Nephron (organoid): ENCODE results near the gene ATP6V0E2.

Experiments used
- H3K27ac Mint-ChIP-seq, 3 experiments: 2 replicates each; pipeline ENCODE4 v1.8.0; 2020; ENCODE audit warnings: mixed read lengths in 3 of 3, mild to moderate bottlenecking in 2 of 3, moderate library complexity in 1 of 3
- H3K27me3 Mint-ChIP-seq: 2 replicates; pipeline ENCODE4 v1.8.0; 2021; ENCODE audit warnings: low read depth, mild to moderate bottlenecking, moderate library complexity, mixed read lengths
- H3K36me3 Mint-ChIP-seq: 2 replicates; pipeline ENCODE4 v1.8.0; 2020; ENCODE audit warnings: low read depth, mixed read lengths
- H3K4me1 Mint-ChIP-seq: 2 replicates; pipeline ENCODE4 v1.8.0; 2020; ENCODE audit warnings: mixed read lengths
- H3K4me3 Mint-ChIP-seq, 3 experiments: 2 replicates each; pipeline ENCODE4 v1.8.0; 2020; ENCODE audit warnings: mild to moderate bottlenecking in 3 of 3, mixed read lengths in 3 of 3, moderate library complexity in 2 of 3
- H3K9me3 Mint-ChIP-seq: 2 replicates; pipeline ENCODE4 v1.8.0; 2020; ENCODE audit warnings: mixed read lengths
- TF ChIP-seq, protein P1 (sequence below), 3 experiments: fragments of 200-600 bp; sonication (generic); IDR thresholded peaks; one replicate each; pipeline ENCODE4 v1.5.0; 2021; ENCODE audit warnings: antibody characterized with exemption in 3 of 3; ENCODE audit not compliant: unreplicated experiment in 3 of 3

Gene ATP6V0E2

DNA sequence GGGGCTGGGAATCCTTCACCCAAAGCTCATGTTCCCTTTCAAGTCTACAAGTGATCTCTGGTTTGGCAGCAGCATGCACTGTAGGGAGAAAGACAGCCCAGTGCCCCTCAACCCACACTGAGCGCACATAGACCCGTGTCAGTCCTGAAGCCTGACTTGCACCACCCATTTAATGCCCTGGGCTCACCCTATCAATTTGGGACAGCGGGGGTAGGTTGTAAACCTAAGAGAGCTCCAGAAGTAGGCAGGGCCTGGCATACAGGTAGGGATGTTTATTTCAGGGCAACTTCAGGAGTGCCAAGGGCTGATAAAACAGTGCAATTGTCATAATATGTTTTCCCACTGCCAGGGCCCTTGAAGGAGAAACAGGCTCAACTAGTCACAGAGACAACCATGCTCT is 3.5 kb upstream of the ATP6V0E2 start:
- TF ChIP-seq, protein P1, sequence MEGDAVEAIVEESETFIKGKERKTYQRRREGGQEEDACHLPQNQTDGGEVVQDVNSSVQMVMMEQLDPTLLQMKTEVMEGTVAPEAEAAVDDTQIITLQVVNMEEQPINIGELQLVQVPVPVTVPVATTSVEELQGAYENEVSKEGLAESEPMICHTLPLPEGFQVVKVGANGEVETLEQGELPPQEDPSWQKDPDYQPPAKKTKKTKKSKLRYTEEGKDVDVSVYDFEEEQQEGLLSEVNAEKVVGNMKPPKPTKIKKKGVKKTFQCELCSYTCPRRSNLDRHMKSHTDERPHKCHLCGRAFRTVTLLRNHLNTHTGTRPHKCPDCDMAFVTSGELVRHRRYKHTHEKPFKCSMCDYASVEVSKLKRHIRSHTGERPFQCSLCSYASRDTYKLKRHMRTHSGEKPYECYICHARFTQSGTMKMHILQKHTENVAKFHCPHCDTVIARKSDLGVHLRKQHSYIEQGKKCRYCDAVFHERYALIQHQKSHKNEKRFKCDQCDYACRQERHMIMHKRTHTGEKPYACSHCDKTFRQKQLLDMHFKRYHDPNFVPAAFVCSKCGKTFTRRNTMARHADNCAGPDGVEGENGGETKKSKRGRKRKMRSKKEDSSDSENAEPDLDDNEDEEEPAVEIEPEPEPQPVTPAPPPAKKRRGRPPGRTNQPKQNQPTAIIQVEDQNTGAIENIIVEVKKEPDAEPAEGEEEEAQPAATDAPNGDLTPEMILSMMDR (IDR thresholded peaks at IDR 0.05; ENCODE audit: unreplicated experiment in 3 of 3) = no peak
- H3K27ac Mint-ChIP-seq = no peak overlapping the region
- H3K27me3 Mint-ChIP-seq = peaks cover under 1% of the 10 kb centered on the region
- no peaks in the 10 kb centered on the region for H3K9me3 Mint-ChIP-seq
- peaks cover 24% of the 10 kb centered on the region for H3K4me1 Mint-ChIP-seq
- H3K36me3 Mint-ChIP-seq = no peaks in the 10 kb centered on the region
- H3K4me3 Mint-ChIP-seq = peak overlapping the region in 1 of 3 experiments; percentile 14

DNA sequence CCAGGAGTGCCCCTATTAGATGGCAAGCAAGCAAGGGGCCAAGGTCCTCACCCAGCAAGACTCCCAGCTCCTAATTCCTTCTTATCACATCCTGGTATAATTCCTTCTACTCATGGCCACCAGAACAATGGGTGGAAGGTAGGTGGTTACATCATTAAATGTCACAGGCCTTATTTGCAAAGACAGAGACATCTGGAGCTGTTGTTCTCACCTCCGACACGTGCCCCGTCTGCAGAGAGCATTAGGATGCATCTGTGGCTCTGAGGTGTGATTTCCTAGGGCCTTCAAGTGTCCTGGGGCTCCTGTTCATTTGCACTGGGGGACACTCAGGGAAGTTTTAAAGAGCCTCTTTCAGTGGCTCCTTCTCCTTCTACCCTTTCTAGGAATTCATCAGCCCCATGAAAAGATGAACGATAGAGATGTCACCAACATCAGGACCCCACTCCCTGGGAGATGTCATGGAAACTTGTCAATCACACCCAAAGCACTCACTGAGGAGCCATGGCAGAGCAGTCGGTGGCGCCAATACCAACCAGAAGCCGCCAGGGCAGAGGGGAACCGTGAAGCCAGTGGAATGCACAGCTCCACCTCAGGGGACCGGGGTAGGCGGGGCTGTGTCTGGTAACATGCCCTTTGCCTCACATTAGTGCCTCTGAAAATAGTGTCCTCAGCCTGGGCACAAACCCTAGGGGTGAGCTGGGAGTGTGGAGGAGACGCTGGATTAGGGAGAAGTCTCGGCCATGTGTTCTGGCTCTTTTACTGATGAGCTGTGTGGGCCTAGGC is 2.9 kb upstream of the ATP6V0E2 start:
- H3K27ac Mint-ChIP-seq = no peak overlapping the region
- TF ChIP-seq, protein P1 (IDR thresholded peaks at IDR 0.05; ENCODE audit: unreplicated experiment in 3 of 3) = no peak
- H3K4me1 Mint-ChIP-seq = peaks cover 29% of the 10 kb centered on the region
- H3K27me3 Mint-ChIP-seq = peaks cover 7% of the 10 kb centered on the region
- no peaks in the 10 kb centered on the region for H3K36me3 Mint-ChIP-seq
- H3K4me3 Mint-ChIP-seq = peak overlapping the region in 1 of 3 experiments; percentile 6
- no peaks in the 10 kb centered on the region for H3K9me3 Mint-ChIP-seq

DNA sequence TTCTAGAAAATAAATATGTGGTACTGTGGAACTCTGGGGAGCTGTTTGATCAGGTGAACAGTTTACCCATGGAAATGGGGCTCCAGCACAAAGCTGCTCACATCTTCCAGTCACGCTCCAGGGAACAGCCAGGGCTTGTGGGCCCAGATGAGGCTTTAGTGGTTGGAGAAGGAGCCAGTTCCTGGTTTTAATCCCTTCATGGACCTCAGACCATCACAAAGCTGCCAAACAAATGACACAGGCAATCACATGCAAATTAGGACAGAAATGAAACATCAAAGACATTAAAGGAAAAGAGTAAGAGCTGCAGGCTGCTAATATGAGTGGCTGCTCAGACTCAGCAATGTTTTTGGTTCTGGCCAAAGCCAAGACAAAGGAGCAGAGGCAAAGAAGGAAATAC is 2.2 kb upstream of the ATP6V0E2 start:
- Mint-ChIP-seq H3K27ac (peak overlapping the region in 1 of 3 experiments; percentile 72), H3K36me3 (no peaks in the 10 kb centered on the region), H3K4me1 (peaks cover 29% of the 10 kb centered on the region), H3K27me3 (peaks cover 7% of the 10 kb centered on the region), H3K9me3 (no peaks in the 10 kb centered on the region), H3K4me3 (peak overlapping the region in 2 of 3 experiments; percentile 10 to 58)
- TF ChIP-seq, protein P1 (IDR thresholded peaks at IDR 0.05; ENCODE audit: unreplicated experiment in 3 of 3) = no peak

DNA sequence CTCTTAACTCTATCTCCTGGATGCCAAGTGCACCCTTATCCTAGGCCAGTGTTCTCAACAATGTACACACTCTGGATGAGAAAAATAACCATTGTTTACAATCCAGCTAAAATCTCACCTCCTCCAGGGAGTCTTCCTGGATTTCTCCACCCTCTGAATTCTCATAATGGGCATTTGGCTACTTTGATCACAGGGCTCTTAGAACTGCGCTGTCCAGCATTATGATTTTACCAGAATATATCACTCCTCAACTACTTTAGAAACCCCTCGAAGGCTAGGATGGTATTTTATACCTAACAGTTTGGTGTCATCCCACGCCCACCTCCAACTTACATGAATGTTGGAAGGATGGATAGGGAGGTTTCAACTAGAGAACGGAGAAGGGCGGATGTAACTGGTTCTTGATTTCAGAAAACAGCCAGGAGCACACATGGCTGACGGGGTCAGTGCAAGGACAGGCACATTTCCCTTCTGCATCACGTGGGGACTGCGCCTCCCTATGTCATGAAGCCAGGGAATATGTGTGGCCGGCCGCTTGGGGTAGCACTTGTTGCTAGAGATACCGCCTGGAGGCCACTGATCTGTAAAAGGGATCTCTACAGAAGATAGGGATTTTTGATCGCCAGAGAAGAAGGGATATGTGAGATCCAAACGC is 1.2 kb upstream of the ATP6V0E2 start:
- no peaks in the 10 kb centered on the region for H3K36me3 Mint-ChIP-seq
- H3K27ac Mint-ChIP-seq = peak overlapping the region; percentile 70 to 94 (median 89)
- H3K4me3 Mint-ChIP-seq = peak overlapping the region; percentile 86 to 89 (median 87)
- H3K4me1 Mint-ChIP-seq = peaks cover 26% of the 10 kb centered on the region
- peaks cover 7% of the 10 kb centered on the region for H3K27me3 Mint-ChIP-seq
- TF ChIP-seq, protein P1 (IDR thresholded peaks at IDR 0.05; ENCODE audit: unreplicated experiment in 3 of 3) = peak in 2 of 3 experiments; percentile 15 to 18
- no peaks in the 10 kb centered on the region for H3K9me3 Mint-ChIP-seq

DNA sequence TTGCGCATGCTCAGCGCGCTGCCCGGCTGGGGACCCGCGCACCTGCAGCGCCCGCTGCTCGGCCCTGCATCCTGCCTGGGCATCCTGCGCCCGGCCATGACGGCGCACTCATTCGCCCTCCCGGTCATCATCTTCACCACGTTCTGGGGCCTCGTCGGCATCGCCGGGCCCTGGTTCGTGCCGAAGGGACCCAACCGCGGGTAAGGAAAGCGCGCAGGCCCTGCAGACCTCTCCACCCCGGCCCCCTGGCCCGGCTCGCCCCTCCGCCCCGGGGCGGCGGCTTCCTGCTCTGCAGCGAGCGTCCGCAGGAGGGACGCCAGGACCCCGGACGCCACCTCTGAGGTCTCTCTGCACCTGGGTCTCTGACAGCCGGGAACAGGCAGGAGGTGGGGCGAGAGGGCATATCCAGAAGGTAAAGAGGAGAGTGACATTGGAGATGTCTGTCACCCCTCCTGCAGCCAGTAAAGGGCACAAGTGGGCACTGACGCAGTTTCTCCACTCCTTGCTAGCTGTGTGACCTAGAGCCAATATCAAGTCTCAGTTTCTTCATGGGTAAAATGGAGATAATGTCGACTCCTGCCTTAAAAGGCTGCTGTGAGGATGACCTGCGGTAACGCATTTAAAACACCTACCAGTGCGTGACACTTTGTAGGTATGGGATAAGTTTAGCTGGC is 338 bp downstream of the ATP6V0E2 start:
- Mint-ChIP-seq H3K9me3 (no peaks in the 10 kb centered on the region), H3K4me3 (peak overlapping the region; percentile 87 to 89 (median 89)), H3K27ac (peak overlapping the region in 1 of 3 experiments; percentile 69), H3K36me3 (no peaks in the 10 kb centered on the region), H3K4me1 (peaks cover 31% of the 10 kb centered on the region), H3K27me3 (peaks cover 7% of the 10 kb centered on the region)
- TF ChIP-seq, protein P1 (IDR thresholded peaks at IDR 0.05; ENCODE audit: unreplicated experiment in 3 of 3) = no peak
